ENCODE data around the gene CD46. TPM values are rescaled to one million over a fixed set of nuclear protein-coding genes. Genes with fewer than 3 reads are reported as not detected.
A peak's percentile ranks its signal among the peaks of the same experiment; 100 is the strongest.
"Not testable (repeated sequence)": the region's sequence is repeated elsewhere in the genome, so short reads cannot be mapped to it uniquely, and the experiment has no call there.

Gene CD46
- total RNA-seq, 1 experiment from 2014 or later, result 51.0 TPM

DNA sequence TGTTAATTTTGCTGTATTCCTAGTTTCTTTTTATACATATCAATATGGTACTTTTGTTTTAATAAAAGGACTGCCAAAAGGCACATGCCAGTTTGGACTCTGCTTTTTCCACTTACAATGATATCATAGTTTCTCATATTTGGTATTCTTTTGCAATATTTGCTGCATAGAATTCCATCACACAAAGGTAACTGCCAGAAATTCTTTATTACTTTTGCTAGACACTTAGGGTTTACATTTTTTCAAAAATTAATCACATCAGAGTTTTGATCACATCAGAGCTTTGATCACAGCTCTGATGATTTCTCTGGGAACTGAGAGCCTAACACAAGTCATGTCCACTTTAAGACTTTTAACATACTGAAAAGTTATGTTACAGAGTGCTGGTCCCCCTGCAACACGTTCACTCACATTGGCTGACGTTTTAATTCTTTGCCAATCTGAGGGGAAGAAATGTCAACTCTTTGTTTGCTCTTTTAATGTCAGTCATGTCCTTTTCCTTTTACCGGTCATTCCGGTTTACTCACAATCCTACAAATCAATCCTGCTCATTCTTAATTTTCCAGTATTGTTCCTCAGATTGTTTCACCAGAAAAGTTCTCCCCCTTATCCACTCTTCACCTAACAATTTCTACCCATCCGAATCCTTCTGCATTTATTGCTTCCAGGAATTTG lies 1.1 kb upstream of the CD46 start:
- no peak for DNase-seq (ENCODE audit: low read depth)

- not testable (repeated sequence) for DNase-seq (ENCODE audit: low read depth)
Measured at GRCh38 chr1:207751463-207751789, 428 bp upstream of the CD46 start.

DNA sequence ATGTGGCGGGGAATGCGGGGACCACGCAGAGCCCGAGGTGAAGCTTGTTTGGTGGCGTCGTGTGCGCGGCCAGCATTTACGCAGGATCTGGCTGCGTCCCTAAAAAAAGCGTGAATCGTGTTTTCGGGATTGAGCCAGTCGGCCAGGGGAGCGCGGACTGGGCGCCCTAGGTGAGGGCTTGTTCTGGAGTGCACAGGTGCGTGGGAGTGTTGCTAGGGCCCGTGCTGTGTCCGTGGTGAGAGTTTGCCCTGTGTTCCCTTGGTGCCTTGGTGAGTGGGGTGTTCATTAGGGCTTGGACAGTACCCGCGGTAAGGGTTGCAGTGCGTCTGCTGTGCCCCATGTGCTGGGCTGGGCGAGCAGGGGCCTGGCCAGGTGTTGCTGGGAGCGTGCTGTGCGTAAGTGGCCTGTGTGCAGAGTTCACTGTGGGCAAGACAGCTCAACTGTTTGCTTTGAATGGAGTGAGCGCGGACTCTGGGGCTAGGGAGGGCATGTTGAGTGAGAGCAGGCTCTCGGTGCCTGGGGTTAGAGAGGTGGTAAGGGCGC lies 673 bp downstream of the CD46 start:
- peak; percentile 40 for DNase-seq (ENCODE audit: low read depth)

DNA sequence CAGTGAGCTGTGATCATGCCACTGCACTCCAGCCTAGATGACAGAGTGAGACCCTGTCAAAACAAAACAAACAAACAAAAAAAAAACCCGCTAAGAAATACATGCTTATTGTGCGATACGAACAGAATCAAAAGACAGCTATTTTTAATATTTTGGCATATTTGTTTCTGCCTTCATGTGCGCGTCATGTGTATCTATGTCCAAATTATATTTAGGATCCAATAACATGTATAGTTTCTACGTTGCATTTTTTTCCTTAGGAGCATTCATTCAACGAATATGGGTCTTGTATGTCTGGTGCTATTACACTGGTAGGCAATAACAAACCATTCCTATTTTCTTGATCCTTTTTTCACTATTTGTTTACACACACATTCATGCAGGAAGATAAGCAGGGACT lies 1.8 kb downstream of the CD46 start:
- no peak for DNase-seq (ENCODE audit: low read depth)

DNA sequence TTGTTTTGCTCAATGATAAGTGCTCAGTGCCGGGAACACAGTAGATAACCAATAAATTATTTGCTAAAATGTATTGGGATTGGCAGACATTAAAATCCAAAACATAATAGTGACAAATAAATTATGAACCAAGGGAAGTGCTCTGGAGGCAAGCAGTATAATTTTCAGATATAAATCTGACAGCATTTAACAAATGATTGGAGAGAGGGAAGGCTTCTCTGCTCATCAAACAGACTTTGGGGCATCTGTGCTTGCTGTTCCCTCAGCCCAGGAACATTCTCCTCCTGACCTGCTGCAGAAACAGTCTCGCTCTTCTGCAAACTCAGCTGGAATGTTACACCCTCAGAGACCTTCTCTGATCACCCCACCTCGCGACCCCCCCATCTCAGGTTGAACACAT lies 2.2 kb downstream of the CD46 start:
- DNase-seq (ENCODE audit: low read depth), result no peak

DNA sequence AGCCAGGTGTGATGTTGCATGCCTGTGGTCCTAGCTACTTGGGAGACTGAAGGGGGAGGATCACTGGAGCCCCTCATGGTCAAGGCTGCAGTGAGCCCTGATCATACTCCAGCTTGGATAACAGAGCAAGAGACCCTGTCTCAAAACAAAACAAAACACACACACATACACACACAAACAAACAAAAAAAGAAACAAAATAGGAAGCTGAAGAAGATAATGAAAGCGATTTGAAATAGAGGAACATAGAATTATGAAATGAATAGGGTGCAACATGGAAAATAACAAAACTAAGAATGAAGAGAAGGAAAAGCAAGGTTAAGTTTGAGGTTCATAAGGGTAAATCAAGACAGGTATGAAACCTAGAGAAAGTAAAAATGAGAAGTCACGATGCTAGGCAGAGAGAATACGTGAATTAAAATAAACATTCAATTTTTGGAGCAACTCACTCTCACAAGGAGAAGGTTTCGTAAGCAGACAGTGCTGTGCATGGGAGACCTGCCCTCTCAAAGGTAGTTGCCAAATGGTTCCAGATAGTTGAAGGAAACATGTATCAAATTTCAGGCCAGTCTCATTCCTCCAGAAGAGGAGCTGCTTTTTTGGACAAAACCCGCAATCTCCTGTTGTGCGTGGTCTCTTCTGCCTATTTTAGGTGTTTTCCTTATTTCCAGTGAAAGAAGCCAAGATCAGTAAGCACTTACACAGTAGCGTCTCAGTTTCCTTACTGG lies 3.3 kb downstream of the CD46 start:
- no peak for DNase-seq (ENCODE audit: low read depth)

DNA sequence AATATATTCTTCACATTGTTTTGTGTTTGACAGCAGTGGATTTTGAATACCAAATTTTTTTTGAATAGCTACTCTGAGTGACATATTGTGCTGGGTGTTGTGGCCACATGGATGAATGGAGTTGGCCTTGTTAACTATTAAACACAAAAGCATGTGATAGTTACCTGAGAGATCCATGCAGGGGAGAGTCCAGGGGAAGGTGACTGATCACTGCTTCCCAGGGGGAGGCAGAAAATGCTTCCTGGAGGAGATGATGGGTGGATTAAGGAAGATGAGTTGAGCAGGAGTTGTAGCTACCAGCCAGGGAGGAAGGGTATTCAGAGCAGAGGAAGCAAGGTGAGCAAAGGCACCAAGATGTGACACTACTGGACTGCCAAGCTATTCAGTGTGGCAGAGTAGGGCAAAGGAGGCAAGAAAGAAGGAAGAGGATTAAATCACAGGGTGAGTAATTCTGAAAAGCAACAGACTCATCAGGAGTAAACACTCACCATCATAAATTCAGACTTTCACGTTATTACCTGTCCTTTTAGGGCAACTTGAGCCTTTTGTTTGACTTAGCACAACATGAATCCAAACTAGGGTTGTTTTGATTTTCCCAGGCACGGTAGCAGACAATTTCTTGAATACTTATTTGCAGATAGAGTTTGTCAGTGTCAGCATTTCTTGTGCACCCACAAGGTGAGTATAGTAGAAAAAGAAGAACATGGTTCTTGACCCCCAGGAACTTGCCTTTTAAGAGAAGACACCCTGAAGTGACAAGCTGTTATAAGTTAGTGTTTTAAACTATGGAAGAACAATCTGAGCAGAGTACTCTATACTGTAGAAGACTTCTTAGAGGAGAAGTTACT lies 4.2 kb downstream of the CD46 start:
- no peak for DNase-seq (ENCODE audit: low read depth)

DNA sequence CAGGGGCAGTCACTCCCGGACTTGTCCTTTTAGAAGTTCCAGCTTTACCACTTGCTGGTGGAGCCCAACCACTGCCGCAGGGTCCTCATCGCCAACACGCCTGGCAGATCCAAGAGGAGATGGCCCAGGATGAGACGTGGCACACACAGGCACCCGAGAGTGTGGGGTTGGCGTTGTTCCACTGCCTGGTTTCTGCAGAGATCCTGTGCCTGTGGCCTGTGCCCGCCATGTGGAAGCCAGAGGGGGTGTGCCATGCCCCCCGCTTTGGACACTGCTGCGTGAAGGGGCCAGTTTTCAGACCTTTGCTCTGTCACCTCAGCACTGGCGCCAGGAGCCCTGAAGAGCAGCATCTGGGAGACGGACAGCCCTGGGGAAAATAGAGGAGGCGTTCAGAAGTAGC lies 10.8 kb downstream of the CD46 start:
- DNase-seq (ENCODE audit: low read depth), result no peak

GRCh38 chr1:207763091-207763490 lies 11.2 kb downstream of the CD46 start:
- DNase-seq (ENCODE audit: low read depth), result no peak

DNA sequence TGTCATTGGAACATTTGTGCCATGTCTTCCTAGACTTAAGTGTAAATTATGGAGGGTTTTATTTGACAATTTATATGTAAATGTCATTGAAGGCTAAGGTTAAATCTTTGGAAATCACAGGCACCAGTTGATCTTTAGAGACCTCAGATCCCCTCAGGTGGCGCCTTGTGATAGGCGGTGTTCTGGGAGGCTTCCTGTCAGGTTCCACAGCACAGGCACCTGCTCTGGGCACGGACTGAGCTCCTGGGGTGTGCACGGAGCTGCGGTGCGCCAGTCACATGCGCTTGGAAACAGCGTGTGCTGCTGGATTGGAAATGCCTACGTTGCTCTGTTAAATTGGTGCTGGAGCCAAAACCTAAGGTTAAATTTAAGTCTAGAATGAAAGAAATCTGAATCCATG lies 12.1 kb downstream of the CD46 start:
- no peak for DNase-seq (ENCODE audit: low read depth)

DNA sequence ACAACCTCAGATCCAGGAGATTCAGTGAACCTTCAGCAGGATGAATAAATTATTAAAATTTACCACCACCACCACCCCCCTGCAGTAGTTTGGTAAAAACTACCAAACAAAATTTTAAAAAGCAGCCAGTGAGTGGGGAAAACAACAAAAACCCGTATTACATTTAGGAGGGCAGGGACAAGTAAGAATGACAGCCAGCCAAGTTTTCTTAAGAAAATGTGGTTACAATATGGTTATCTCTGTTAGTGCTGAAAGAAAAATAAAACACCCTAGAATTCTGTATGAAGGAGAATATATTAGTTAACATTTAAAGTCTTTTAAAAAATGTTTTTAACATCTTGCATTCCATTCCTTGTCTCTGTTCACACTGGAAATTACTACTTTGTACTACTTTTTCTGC lies 14.7 kb downstream of the CD46 start:
- DNase-seq (ENCODE audit: low read depth), result no peak

GRCh38 chr1:207770514-207770913 lies 18.7 kb downstream of the CD46 start:
- not testable (repeated sequence) for DNase-seq (ENCODE audit: low read depth)

DNA sequence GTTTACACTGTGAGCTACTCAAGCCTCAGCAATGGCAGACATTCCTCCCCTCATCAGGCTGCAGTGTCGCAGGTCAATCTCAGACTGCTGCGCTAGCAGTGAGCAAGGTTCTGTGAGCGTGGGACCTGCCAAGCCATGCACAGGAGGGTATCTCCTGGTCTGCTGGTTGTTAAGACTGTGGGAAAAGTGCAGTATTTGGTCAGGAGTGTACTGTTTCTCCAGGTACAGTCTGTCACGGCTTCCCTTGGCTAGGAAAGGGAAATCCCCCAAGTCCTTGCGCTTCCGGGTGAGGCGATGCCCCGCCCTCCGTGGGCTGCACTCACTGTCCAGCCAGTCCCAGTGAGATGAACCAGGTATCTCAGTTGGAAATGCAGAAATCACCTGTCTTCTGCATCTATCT lies 24.2 kb downstream of the CD46 start:
- not testable (repeated sequence) for DNase-seq (ENCODE audit: low read depth)

DNA sequence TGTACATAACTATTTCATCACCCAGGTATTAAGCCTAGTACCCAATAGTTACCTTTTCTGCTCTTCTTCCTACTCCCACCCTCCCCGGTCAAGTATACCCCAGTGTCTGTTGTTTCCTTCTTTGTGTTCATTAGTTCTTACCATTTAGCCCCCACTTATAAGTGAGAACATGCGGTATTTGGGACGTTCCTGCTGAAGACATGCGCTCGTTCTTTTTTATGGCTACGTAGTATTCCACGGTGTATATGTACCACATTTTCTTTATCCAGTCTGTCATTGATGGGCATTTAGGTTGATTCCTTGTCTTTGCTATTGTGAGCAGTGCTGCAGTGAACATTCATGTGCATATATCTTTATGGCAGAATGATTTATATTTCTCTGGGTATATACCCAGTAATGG lies 25.6 kb downstream of the CD46 start:
- not testable (repeated sequence) for DNase-seq (ENCODE audit: low read depth)

GRCh38 chr1:207779008-207779407 lies 27.2 kb downstream of the CD46 start:
- no peak for DNase-seq (ENCODE audit: low read depth)

DNA sequence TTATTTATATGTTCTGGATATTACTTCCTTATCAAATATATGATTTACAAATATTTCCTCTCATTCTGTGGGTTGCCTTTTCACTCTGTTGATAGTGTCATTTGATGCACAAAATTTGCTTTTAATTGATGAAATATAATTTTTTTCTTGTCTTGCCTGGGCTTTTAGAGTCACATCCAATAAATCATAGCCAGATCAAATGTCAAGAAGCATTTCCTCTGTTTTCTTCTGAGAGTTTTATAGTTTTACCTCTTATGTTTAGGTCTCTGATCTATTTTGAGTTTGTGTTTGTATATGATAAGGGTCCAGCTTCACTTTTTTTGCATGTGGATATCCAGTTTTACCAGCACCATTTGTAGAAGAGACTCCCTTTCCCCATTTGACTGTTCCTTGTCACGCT lies 29.5 kb downstream of the CD46 start:
- no peak for DNase-seq (ENCODE audit: low read depth)

- no peak for DNase-seq (ENCODE audit: low read depth)
Measured at GRCh38 chr1:207787776-207788175, 35.9 kb downstream of the CD46 start.

DNA sequence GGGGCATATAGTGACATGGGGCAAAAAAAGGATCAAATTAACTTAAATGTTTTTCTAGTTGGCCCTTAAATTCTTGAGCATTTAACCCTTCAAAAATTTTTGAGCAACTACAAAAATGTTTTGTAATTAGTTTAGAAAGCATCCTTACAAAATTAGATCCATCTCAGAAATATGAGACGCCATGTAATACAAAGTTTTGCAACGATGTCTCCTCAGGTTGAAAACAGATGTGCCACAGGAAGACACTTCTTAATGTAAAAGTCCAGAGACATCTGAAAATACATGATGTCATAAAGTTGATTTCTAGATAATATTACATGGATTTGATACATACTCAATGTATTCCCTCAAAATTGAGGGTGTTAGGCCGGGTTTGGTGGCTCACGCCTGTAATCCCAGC lies 37.5 kb downstream of the CD46 start:
- no peak for DNase-seq (ENCODE audit: low read depth)

DNA sequence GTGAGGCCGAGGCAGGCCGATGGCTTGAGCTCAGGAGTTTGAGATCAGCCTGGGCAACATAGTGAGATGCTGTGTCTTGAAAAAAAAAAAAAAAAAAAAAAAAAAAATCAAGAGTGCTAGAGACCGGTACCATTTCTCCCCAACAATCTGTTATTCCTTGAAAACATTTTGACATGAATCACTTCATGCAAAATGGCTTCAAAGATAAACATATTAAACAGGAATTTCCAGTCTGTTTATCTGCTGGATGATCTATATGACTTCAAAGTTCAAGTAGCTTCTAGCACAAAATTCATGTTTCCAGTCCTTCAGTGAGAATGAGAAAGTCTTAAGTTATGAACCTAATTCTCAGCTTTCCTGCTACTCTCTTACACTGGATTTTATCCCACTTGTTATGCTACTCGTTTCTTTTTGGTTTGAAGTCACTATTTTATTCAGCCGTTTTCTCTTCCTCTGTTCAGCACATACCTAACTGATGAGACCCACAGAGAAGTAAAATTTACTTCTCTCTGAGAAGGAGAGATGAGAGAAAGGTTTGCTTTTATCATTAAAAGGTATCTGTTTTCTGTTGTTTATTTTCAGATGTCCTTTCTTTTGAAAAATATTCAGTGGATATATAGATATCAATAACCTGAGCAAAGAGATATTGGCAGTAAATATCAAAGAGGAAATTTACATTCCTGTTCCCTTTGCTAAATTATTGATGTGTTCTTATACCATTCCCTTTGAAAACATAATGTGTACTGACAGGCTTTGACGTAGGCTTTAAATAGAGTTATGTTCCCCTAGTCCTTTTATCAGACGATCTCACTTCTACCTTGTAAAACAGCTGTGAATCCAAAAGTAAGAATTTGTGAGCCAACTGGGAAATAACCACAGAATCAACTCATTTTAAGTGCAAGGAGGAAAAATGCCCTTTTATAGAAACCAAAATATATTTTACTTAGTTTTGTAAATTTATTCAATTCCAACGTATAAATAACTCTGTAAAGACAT lies 38.2 kb downstream of the CD46 start:
- DNase-seq (ENCODE audit: low read depth), result no peak

GRCh38 chr1:207791290-207791689 lies 39.4 kb downstream of the CD46 start:
- DNase-seq (ENCODE audit: low read depth), result no peak

DNA sequence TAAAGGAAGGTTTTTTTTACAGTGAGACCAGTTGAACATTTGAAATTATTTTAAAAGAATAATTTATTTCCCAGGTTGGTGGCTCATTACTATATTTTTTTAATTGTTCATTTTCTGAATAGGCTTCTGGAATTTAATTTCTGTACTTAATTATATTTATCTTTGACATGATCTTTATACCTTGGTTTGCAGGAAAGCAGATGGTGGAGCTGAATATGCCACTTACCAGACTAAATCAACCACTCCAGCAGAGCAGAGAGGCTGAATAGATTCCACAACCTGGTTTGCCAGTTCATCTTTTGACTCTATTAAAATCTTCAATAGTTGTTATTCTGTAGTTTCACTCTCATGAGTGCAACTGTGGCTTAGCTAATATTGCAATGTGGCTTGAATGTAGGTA lies 41.5 kb downstream of the CD46 start:
- no peak for DNase-seq (ENCODE audit: low read depth)
